Dendritic cell treated with granulocyte-macrophage colony-stimulating factor and Interleukin-4, amounts not matched to agents 40 ng/mL and 50 ng/mL, for 4 days (primary cell): ENCODE data around the gene VAPA.
"Not testable (repeated sequence)": the region's sequence is repeated elsewhere in the genome, so short reads cannot be mapped to it uniquely, and the experiment has no call there.

ENCODE experiments used
- H3K27ac Mint-ChIP-seq: one replicate; pipeline ENCODE4 v1.8.0; 2022; ENCODE audit warnings: mild to moderate bottlenecking, mixed read lengths
- H3K27me3 Mint-ChIP-seq: one replicate; pipeline ENCODE4 v1.8.0; 2022; ENCODE audit warnings: mild to moderate bottlenecking, mixed read lengths
- H3K36me3 Mint-ChIP-seq: one replicate; pipeline ENCODE4 v1.8.0; 2022; ENCODE audit warnings: low read depth, mixed read lengths
- H3K4me1 Mint-ChIP-seq: one replicate; pipeline ENCODE4 v1.8.0; 2022; ENCODE audit warnings: low read depth, mixed read lengths
- H3K4me3 Mint-ChIP-seq: one replicate; pipeline ENCODE4 v1.8.0; 2022; ENCODE audit warnings: mild to moderate bottlenecking, moderate library complexity, mixed read lengths
- H3K9me3 Mint-ChIP-seq: one replicate; pipeline ENCODE4 v1.8.0; 2022; ENCODE audit warnings: mixed read lengths
- intact Hi-C: fragments of 100-400 bp; cut with micrococcal nuclease; formaldehyde crosslinking; loops from one replicate; pipeline ENCODE4 v1.15.0; 2022

The VAPA gene

DNA sequence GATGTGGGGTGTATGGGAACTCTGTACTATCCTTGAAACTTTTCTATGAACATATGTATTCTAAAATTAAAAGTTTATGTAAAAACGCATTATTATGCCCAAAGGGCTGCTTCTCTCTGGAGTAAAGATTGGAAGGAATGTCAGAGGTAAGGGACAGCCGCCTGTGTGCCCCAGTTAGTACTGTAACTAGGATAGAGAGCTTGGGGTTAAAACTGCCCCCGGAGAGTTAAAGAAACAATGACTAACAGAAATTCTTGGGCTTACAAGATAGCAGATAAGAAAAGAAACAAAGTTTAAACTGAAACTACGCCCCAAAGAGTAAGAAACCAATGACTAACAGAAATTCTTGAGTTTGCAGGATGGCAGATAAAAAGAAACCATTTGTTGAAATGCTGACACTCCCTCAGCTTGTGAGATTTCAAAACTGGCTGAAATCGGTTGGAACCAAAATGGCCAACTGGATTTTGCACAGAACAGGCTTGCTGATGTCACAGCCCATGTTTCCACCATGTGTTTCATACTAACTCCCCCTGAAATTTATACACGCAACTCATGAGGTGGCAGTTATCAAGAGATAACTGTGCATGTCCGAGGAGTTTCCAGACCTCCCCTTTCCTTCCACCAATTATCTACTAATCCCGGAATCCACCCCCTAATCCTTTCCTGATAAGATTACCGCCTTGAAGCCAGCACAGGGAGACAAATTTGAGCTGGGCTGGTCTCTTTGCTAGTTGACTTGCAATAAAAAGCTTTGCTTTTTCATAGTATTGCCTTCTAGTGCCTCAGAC lies 36.8 kb upstream of the VAPA start:
- intact Hi-C loops: no loop called here
- no peaks in the 10 kb centered on the region for H3K27me3 Mint-ChIP-seq
- no peak overlapping the region for H3K4me3 Mint-ChIP-seq
- no peaks in the 10 kb centered on the region for H3K4me1 Mint-ChIP-seq
- no peak overlapping the region for H3K27ac Mint-ChIP-seq
- no peaks in the 10 kb centered on the region for H3K9me3 Mint-ChIP-seq
- no peaks in the 10 kb centered on the region for H3K36me3 Mint-ChIP-seq

DNA sequence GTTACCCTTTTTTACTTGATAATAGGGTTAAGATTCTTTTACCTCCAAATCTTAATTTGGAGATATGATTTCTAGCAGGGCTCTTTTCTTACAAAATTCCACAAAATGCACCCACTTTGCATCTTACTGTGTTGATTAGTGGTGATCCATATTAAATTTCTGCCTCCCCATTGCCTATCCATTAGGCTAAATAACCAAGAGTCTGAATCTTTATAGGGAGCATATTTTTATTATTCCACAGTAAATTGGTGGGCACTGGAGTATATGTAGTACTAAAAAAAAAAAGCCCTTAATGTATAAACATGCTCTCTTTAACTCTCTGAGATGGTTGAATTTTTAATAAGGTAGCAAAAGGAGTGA lies 36.2 kb upstream of the VAPA start:
- Mint-ChIP-seq H3K27ac (no peak overlapping the region), H3K4me1 (no peaks in the 10 kb centered on the region), H3K4me3 (no peak overlapping the region), H3K36me3 (no peaks in the 10 kb centered on the region), H3K27me3 (no peaks in the 10 kb centered on the region), H3K9me3 (no peaks in the 10 kb centered on the region)
- intact Hi-C loops: no loop called here

DNA sequence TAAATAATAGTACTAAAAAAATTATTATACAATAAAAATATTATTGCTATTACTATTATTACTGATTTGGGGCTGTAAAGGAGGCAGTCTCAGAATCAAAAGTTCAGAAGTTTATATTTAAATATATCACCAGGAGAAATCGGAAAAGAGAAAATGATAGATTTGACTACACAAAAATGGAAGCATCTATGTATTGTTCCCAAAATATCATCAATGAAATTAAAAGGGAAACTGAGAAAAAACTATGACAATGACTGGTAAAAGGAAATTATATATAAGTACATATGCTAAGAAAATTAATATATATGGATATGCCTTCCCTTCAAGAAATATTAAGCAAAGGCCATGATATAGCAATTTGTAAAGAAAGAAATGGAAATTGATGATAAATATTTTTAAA lies 35.7 kb upstream of the VAPA start:
- H3K4me3 Mint-ChIP-seq: no peak overlapping the region
- no peak overlapping the region for H3K27ac Mint-ChIP-seq
- no peaks in the 10 kb centered on the region for H3K27me3 Mint-ChIP-seq
- intact Hi-C loops: no loop called here
- H3K36me3 Mint-ChIP-seq: no peaks in the 10 kb centered on the region
- no peaks in the 10 kb centered on the region for H3K4me1 Mint-ChIP-seq
- no peaks in the 10 kb centered on the region for H3K9me3 Mint-ChIP-seq

DNA sequence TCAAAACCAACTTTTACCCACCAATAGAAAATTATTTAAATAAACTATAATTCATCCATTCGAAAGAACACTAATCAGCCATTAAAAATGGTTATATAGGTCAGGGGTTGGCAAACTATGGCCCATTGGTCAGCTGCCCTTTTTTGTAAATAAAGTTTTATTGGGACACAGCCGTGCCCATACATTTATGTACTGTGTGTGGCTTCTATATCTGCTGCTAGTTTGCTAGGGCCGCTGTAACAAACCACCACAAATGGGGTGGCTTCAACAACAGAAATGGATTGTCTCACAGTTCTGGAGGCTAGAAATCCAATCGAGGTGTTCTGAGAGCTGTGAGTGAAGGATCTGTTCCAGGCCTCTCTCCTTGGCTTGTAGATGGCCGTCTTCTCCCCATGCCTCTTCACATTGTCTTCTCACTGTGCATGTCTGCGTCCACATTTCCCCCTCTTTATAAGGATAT lies 35.0 kb upstream of the VAPA start:
- Mint-ChIP-seq H3K27ac (no peak overlapping the region), H3K4me3 (no peak overlapping the region), H3K9me3 (no peaks in the 10 kb centered on the region), H3K4me1 (no peaks in the 10 kb centered on the region), H3K36me3 (no peaks in the 10 kb centered on the region), H3K27me3 (no peaks in the 10 kb centered on the region)
- intact Hi-C loops: no loop called here

DNA sequence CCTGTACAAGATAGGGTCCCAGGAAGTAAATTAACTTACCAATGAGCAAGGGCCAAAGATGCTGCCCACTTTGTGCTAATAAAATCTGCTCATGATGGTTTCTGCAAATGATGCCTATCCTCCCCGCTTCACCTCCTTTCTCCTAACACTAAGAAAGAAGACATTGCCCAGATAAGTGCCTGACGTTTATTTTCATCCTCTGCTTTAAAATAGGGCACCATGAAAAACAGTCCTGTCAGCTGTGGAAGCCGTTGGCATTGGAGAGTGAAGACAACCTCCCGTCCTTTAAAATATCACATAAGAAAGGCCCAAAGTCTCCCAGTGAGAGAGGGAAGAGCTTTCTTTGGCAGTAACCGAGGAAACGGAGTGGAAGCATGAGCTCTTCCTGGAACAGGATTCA lies 29.7 kb upstream of the VAPA start:
- Mint-ChIP-seq H3K27me3 (no peaks in the 10 kb centered on the region), H3K9me3 (no peaks in the 10 kb centered on the region), H3K4me3 (no peak overlapping the region), H3K36me3 (no peaks in the 10 kb centered on the region), H3K4me1 (no peaks in the 10 kb centered on the region), H3K27ac (no peak overlapping the region)
- intact Hi-C loops: no loop called here

DNA sequence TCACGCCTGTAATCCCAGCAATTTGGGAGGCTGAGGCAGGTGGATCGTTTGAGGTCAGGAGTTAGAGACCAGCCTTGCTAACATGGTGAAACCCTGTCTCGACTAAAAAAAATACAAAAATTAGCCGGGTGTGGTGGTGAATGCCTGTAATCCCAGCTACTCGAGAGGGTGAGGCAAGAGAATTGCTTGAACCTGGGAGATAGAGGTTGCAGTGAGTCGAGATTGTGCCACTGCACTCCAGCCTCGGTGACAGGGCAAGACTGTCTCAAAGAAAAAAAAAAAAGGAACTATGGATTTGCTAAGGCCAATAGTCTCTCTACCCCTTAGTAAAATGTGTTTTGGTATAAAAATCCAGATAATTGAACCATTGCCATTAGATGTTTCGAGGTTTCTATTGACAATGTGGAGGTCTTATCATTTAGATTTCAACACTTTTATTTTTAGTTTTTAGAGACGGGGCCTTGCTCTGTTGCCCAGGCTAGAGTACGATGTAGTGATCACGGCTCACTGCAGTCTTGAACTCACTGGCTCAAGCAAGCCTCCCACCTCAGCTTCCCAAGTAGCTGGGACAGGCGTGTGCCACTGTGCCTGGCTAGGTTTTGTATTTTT lies 29.2 kb upstream of the VAPA start:
- Mint-ChIP-seq H3K9me3 (no peaks in the 10 kb centered on the region), H3K27ac (no peak overlapping the region), H3K4me3 (no peak overlapping the region), H3K4me1 (no peaks in the 10 kb centered on the region), H3K27me3 (no peaks in the 10 kb centered on the region), H3K36me3 (no peaks in the 10 kb centered on the region)
- intact Hi-C loops: no loop called here

DNA sequence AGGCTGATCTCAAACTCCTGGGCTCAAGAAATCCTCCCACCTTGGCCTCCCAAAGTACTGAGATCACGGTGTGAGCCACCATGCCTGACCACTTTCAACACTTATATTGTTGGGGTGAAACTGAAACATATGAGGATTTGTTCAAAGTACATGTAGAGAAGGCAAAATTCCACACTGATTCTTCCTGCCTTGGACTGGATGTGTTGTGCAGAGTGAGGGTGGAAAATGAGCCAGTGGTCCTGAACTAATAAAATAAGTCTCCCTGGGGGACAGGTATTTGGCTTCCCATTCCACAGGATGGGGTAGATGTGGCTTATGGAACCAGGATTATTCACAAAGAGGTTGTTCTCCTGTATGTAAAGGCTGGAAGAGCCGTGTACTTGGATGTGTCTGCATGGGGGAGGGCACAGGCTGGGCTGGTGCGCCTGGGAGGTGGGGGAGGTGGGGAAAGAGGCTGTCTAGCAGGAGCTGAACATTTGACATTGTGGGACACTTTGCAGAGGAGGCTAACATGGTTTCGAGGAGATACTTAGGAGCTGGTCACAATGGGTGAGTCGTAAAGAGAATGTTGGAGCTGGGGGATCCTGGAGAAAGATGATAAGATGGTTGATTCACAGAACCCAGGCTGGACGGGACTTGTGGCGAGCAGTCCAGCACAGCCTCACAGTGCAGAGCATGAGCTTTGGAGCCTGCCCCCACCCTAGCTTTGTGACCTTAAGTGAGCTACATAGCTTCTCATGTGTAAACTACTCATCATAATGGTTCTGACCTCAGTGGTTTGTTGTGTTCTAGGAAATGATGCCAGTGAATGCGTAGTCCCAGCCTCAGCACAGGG lies 28.4 kb upstream of the VAPA start, which contains the start of gene TXNDC2:
TXNDC2 (plus strand) TSS at position 804 of the 835 bp plus-strand sequence. CDS start 708 bp downstream, outside the sequence.
- Mint-ChIP-seq H3K27me3 (no peaks in the 10 kb centered on the region), H3K4me3 (no peak within 1 kb of the TSS), H3K9me3 (no peaks in the 10 kb centered on the region), H3K27ac (no peak within 1 kb of the TSS), H3K4me1 (no peaks in the 10 kb centered on the region), H3K36me3 (no peaks in the 10 kb centered on the region)
- intact Hi-C loops: no loop called here

DNA sequence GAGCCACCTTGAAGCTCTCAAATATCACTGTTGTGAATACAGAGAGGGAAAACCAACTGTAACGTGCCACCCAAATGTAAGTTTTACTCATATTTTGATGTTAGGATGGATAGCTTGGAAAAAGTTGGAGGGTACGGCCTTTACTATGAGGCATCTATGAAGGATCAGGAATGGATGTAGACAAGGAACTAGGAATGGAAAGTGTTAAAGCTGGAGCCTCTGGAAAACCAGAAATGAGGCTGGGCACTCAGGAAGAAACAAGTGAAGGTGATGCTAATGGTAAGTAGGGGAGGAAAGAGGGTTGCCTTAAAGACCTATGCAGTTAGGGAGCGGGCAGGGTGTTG lies 27.8 kb upstream of the VAPA start:
- H3K27ac Mint-ChIP-seq: no peak overlapping the region

DNA sequence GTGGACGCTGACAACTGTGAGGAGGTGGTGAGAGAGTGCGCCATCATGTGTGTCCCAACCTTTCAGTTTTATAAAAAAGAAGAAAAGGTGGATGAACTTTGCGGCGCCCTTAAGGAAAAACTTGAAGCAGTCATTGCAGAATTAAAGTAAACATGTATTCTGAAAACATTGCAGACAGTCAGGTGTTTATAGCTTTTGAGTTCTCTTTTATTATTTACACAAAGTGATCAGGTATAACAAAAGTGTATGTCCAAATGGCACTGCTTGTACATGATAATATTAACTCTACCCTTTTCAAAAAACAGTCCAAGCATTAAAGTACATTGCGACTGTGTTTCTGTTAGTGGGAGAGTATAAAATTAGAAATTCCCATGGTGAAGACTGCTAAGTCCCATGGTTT lies 25.8 kb upstream of the VAPA start:
- Mint-ChIP-seq H3K36me3 (no peaks in the 10 kb centered on the region), H3K27ac (no peak overlapping the region), H3K4me3 (no peak overlapping the region), H3K27me3 (no peaks in the 10 kb centered on the region), H3K4me1 (no peaks in the 10 kb centered on the region), H3K9me3 (no peaks in the 10 kb centered on the region)
- intact Hi-C loops: no loop called here

More for the DNA sequence above, 27.8 kb upstream of the VAPA start:
- intact Hi-C loops: no loop called here
- Mint-ChIP-seq H3K27me3 (no peaks in the 10 kb centered on the region), H3K4me1 (no peaks in the 10 kb centered on the region), H3K4me3 (no peak overlapping the region), H3K9me3 (no peaks in the 10 kb centered on the region), H3K36me3 (no peaks in the 10 kb centered on the region)

DNA sequence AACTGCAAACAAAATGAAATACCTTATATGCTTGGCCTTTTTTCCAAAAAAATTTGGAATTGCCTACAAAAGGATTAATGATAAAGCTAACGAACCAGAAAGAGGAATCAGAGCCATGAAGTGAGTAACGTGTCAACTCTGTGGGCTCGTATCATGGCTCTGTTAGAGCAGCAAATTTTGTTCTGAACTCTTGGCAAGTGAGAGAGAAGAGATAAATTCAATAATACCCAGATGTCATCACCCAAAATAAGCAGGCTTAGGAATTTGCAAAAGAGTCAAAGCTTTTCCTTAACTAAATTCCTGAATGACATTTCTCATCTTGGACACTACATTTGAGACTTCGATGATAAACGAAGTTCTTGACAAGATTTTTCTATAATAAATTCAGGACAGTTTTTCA lies 23.6 kb upstream of the VAPA start:
- no peaks in the 10 kb centered on the region for H3K9me3 Mint-ChIP-seq
- H3K4me1 Mint-ChIP-seq: no peaks in the 10 kb centered on the region
- H3K27me3 Mint-ChIP-seq: no peaks in the 10 kb centered on the region
- no peak overlapping the region for H3K27ac Mint-ChIP-seq
- H3K36me3 Mint-ChIP-seq: no peaks in the 10 kb centered on the region
- intact Hi-C loops: no loop called here
- H3K4me3 Mint-ChIP-seq: no peak overlapping the region

DNA sequence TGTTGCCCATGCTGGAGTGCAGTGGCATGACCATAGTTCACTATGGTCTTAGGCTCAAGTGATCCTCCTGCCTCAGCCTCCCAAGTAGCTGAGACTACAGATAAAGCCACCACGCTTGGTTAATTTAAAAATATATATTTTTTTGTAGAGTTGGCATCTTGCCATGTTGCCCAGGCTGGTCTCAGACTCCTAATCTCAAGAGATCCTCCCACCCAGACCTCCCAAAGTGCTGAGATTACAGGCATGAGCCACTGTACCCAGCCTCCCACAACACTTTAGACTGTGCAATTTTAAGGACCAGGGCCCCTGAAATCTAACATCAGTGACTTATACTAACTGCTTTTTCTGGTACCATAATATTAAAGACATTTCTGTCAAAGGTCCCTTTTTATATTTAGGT lies 22.9 kb upstream of the VAPA start:
- Mint-ChIP-seq H3K27me3 (no peaks in the 10 kb centered on the region), H3K9me3 (no peaks in the 10 kb centered on the region), H3K36me3 (no peaks in the 10 kb centered on the region), H3K27ac (no peak overlapping the region), H3K4me1 (no peaks in the 10 kb centered on the region), H3K4me3 (no peak overlapping the region)
- intact Hi-C loops: no loop called here

DNA sequence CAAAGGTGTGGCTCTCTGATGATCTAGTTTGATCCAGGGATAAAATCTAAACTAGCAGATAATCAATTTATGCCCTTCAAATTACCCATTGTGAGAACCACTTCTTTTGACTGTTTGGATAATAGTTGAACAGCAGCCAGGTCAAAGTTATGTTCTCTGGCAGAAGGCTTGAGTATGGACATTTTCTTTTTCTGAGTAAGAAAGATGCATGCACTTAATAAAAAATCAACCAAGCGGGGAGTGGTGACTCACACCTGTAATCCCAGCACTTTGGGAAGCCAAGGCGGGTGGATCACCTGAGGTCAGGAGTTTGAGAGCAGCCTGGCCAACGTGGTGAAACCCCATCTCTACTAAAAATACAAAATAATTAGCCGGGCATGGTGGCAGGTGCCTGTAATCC lies 22.3 kb upstream of the VAPA start:
- intact Hi-C loops, H3K4me1 Mint-ChIP-seq: not testable (repeated sequence)

DNA sequence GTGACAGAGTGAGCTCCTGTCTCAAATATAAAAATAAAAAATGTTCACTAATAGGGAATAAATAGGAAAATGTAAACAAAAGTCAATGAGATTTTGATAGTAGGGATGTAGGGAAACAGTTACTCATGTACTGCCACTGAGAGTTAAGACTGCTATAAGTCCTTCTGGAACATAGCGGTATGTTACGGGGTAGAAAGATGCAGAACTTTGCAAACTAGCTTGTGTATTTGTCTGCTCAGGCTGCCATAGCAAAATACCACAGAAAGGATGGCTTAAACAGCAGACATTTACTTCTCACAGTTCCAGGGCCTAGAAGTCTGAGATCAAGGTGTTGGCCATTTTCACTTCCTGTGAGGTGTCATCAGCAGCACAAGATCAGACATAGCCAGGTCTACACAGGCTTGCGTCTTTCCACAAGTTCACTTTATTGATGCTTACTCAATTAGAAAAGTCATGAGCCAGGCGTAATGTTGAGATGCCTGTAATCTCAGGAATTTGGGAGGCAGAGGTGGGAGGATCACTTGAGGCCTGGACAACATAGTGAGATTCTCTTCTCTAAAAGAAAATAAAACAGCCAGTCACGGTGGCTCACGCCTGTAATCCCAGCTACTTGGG lies 19.3 kb upstream of the VAPA start:
- intact Hi-C loops: no loop called here
- H3K9me3 Mint-ChIP-seq: no peaks in the 10 kb centered on the region
- H3K4me3 Mint-ChIP-seq: no peak overlapping the region
- no peaks in the 10 kb centered on the region for H3K4me1 Mint-ChIP-seq
- no peaks in the 10 kb centered on the region for H3K36me3 Mint-ChIP-seq
- H3K27me3 Mint-ChIP-seq: no peaks in the 10 kb centered on the region
- no peak overlapping the region for H3K27ac Mint-ChIP-seq

More for the DNA sequence above, 22.3 kb upstream of the VAPA start:
- H3K27ac Mint-ChIP-seq, H3K36me3 Mint-ChIP-seq, H3K27me3 Mint-ChIP-seq, H3K9me3 Mint-ChIP-seq, H3K4me3 Mint-ChIP-seq: not testable (repeated sequence)

DNA sequence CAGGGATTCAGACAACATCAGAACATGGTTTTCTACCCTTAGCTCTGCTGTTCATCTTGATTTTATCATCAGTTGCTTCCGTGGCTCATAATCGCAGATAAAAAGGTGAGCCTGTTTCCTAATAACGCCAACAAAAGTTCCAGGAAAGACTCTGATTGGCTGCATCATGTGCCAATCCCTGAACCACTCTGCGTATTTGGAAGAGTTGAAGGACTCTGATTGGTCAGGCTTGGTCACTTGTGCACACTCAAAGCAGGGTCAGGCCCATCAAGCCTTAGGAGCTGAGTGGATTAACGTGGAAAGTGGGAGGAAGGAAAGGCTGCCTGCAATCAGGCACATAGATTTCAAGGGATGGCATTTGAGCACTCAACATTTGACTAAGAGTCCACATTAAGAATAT lies 16.7 kb upstream of the VAPA start:
- Mint-ChIP-seq H3K4me3 (no peak overlapping the region), H3K9me3 (no peaks in the 10 kb centered on the region), H3K27ac (no peak overlapping the region), H3K27me3 (no peaks in the 10 kb centered on the region), H3K36me3 (no peaks in the 10 kb centered on the region), H3K4me1 (no peaks in the 10 kb centered on the region)
- intact Hi-C loops: no loop called here
